ENCODE data around the gene UBR4.

DNA sequence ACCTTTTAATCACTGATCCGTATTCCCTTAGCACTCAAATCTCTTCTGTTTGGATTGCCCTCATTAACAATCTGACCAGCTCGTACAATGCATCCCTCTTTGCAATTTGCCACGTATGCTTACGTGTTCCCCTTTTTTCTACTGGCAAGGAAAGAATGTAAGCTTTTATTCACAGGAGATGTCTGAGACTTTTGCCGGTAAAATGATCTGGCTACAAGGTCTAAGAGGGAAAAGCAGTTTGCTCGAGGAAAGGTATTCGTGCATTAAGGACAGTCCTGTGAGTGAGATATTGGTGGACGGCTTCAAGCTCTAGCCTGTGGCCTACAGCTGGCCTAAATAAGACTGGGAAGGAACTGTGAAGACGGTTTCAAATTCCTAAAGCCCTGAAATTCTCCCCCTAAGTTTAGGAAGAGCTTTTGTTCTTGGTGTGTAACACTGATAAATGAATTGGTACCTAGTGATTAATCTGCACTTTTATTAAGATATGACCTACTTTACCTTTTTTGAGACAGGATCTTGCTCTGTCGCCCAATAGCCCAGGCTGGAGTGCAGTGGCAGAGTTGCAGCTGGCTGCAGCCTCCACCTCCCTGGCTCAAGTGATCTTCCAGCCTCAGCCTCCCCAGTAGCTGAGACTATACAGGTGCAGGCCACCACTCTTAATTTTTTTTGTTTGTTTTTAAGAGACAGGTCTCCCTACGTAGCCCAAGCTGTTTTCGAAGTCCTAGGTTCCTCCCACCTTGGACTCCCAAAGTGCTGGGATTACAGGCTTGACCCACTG, 895 bp upstream of the UBR4 start:
- TF ChIP-seq, protein P1, sequence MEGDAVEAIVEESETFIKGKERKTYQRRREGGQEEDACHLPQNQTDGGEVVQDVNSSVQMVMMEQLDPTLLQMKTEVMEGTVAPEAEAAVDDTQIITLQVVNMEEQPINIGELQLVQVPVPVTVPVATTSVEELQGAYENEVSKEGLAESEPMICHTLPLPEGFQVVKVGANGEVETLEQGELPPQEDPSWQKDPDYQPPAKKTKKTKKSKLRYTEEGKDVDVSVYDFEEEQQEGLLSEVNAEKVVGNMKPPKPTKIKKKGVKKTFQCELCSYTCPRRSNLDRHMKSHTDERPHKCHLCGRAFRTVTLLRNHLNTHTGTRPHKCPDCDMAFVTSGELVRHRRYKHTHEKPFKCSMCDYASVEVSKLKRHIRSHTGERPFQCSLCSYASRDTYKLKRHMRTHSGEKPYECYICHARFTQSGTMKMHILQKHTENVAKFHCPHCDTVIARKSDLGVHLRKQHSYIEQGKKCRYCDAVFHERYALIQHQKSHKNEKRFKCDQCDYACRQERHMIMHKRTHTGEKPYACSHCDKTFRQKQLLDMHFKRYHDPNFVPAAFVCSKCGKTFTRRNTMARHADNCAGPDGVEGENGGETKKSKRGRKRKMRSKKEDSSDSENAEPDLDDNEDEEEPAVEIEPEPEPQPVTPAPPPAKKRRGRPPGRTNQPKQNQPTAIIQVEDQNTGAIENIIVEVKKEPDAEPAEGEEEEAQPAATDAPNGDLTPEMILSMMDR (IDR thresholded peaks at IDR 0.05; ENCODE audit: borderline replicate concordance, extremely low read depth, low read length, poor library complexity, severe bottlenecking), result no peak
- no peak for TF ChIP-seq EZH2 (IDR thresholded peaks at IDR 0.05; ENCODE audit: borderline replicate concordance, low read depth, low read length, severe bottlenecking)
